NT2/D1 (cell line): ENCODE measurements around the gene PRKAG2.

Experiments
- YY1 ChIP-seq: IDR thresholded peaks from 2 replicates; pipeline ENCODE4 v1.6.1; 2011; ENCODE audit not compliant: insufficient read length, insufficient read depth
- ZNF274 ChIP-seq: IDR thresholded peaks from 2 replicates; pipeline ENCODE4 v1.6.1; 2011; ENCODE audit warnings: mild to moderate bottlenecking, low read depth, low read length

GRCh38 chr7:151647006-151647405 is 229.9 kb downstream of the PRKAG2 start:
- TF ChIP-seq ZNF274, result no peak
- no peak for TF ChIP-seq YY1
